ENCODE results near the gene FAM228B.

DNA sequence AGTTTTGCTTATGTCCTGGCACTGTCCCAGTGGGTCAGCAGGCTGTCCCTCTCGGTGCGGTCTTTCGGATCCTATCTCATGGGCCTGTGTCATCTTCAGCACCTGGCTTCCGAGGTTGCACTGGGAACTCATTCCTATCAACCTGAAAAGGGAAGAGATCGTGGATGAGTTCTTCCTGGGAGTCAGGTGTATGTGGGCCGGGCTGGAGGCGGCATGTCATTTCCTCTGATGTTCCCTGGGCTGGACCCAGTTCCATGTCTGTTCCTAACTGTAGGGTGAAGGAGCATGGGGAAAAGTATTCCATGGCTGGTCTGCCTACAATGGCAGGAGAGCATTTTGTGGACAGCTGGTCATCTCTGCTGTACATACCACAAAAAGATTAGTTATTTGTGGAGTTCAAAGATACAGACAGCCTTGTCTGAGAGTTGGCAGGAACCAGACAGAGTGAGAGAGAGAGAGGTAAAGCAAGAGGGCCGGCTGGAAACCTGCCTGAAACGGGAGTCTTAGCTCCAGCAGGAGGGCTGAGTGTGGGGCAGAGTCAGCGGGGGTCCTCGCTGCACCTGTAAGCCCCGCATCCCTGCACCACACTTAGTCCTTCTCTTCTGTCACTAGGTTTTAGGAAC, 76.8 kb downstream of the FAM228B start:
- TF ChIP-seq, protein P1, sequence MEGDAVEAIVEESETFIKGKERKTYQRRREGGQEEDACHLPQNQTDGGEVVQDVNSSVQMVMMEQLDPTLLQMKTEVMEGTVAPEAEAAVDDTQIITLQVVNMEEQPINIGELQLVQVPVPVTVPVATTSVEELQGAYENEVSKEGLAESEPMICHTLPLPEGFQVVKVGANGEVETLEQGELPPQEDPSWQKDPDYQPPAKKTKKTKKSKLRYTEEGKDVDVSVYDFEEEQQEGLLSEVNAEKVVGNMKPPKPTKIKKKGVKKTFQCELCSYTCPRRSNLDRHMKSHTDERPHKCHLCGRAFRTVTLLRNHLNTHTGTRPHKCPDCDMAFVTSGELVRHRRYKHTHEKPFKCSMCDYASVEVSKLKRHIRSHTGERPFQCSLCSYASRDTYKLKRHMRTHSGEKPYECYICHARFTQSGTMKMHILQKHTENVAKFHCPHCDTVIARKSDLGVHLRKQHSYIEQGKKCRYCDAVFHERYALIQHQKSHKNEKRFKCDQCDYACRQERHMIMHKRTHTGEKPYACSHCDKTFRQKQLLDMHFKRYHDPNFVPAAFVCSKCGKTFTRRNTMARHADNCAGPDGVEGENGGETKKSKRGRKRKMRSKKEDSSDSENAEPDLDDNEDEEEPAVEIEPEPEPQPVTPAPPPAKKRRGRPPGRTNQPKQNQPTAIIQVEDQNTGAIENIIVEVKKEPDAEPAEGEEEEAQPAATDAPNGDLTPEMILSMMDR (IDR thresholded peaks at IDR 0.05) = no peak
- no peak for TF ChIP-seq POLR2A (IDR thresholded peaks at IDR 0.05; ENCODE audit: low read depth)
